WTC11 (cell line): Measurements from ENCODE around the gene CATSPERE. TPM values are rescaled to one million over a fixed set of nuclear protein-coding genes. Genes with fewer than 3 reads are reported as not detected.

ENCODE experiments used
- ATAC-seq: fragments of 200-7000 bp; cut with Tn5 transposase; 2 replicates; pipeline ENCODE4 v1.10.0; 2021; ENCODE audit warnings: mild to moderate bottlenecking, moderate library complexity
- CTCF ChIA-PET: fragments of 300-600 bp; sonication (Branson Sonifier 250); formaldehyde crosslinking; loops from one replicate; lab custom pipeline; 2021; ENCODE audit warnings: antibody characterized with exemption; lab: Charles Lee
- POLR2A ChIA-PET: fragments of 350-600 bp; sonication (Branson Sonifier 250); formaldehyde crosslinking; loops from one replicate; lab custom pipeline; 2021; ENCODE audit warnings: antibody characterized with exemption; lab: Charles Lee
- DNase-seq: peaks from one replicate; pipeline ENCODE4 v3.0.0; 2021; ENCODE audit warnings: low spot score
- H3K27ac Mint-ChIP-seq: 2 replicates; pipeline ENCODE4 v1.8.0; 2021; ENCODE audit warnings: mixed read lengths
- H3K27me3 Mint-ChIP-seq: 2 replicates; pipeline ENCODE4 v1.8.0; 2021; ENCODE audit warnings: low read depth, mild to moderate bottlenecking, moderate library complexity, mixed read lengths
- H3K36me3 Mint-ChIP-seq: 2 replicates; pipeline ENCODE4 v1.8.0; 2021; ENCODE audit warnings: mixed read lengths
- H3K4me1 Mint-ChIP-seq: 2 replicates; pipeline ENCODE4 v1.8.0; 2022; ENCODE audit warnings: mixed read lengths
- H3K4me3 Mint-ChIP-seq: 2 replicates; pipeline ENCODE4 v1.8.0; 2021; ENCODE audit warnings: mild to moderate bottlenecking, moderate library complexity, mixed read lengths
- H3K9me3 Mint-ChIP-seq: 2 replicates; pipeline ENCODE4 v1.8.0; 2021; ENCODE audit warnings: mixed read lengths
- CREB1 ChIP-seq: sonication (generic); formaldehyde crosslinking; IDR thresholded peaks from 2 replicates; pipeline ENCODE4 v1.8.0; 2023; ENCODE audit warnings: mild to moderate bottlenecking, missing genetic modification reagents
- E2F4 ChIP-seq: sonication (generic); formaldehyde crosslinking; IDR thresholded peaks from 2 replicates; pipeline ENCODE4 v1.8.1; 2022; ENCODE audit warnings: low read depth, mild to moderate bottlenecking, moderate library complexity, missing genetic modification reagents, borderline replicate concordance
- ELF4 ChIP-seq: sonication (generic); formaldehyde crosslinking; IDR thresholded peaks from 2 replicates; pipeline ENCODE4 v1.8.1; 2022; ENCODE audit warnings: low read depth, mild to moderate bottlenecking, moderate library complexity, missing genetic modification reagents
- EMX1 ChIP-seq: fragments of 250-450 bp; sonication (Bioruptor Pico); IDR thresholded peaks from 2 replicates; pipeline ENCODE4 v1.8.0; 2021; ENCODE audit warnings: mild to moderate bottlenecking
- ESRRA ChIP-seq: sonication (generic); formaldehyde crosslinking; IDR thresholded peaks from 2 replicates; pipeline ENCODE4 v1.8.1; 2022; ENCODE audit warnings: mild to moderate bottlenecking, missing genetic modification reagents, borderline replicate concordance
- FOXP4 ChIP-seq: sonication (generic); formaldehyde crosslinking; IDR thresholded peaks from 2 replicates; pipeline ENCODE4 v1.8.0; 2022; ENCODE audit warnings: mild to moderate bottlenecking, missing genetic modification reagents
- GRHL2 ChIP-seq: fragments of 250-450 bp; sonication (Bioruptor Pico); IDR thresholded peaks from 2 replicates; pipeline ENCODE4 v1.8.0; 2022; ENCODE audit warnings: mild to moderate bottlenecking, moderate library complexity; ENCODE audit not compliant: insufficient replicate concordance, severe bottlenecking
- MLX ChIP-seq: sonication (generic); formaldehyde crosslinking; IDR thresholded peaks from 2 replicates; pipeline ENCODE4 v1.8.1; 2023; ENCODE audit warnings: mild to moderate bottlenecking, missing genetic modification reagents, moderate library complexity
- NFYB ChIP-seq: sonication (generic); formaldehyde crosslinking; conservative IDR thresholded peaks from 2 replicates; pipeline ENCODE4 v1.8.0; 2022; ENCODE audit warnings: low read depth, missing genetic modification reagents
- SMAD3 ChIP-seq: sonication (generic); formaldehyde crosslinking; IDR thresholded peaks from 2 replicates; pipeline ENCODE4 v1.8.0; 2022; ENCODE audit warnings: missing genetic modification reagents, mild to moderate bottlenecking, borderline replicate concordance
- TP53 ChIP-seq: sonication (generic); formaldehyde crosslinking; IDR thresholded peaks from 2 replicates; pipeline ENCODE4 v1.8.1; 2023; ENCODE audit warnings: mild to moderate bottlenecking, missing genetic modification reagents
- ZNF232 ChIP-seq: sonication (generic); formaldehyde crosslinking; IDR thresholded peaks from 2 replicates; pipeline ENCODE4 v1.8.0; 2022; ENCODE audit warnings: mild to moderate bottlenecking, missing genetic modification reagents
- ZNF423 ChIP-seq: fragments of 250-450 bp; sonication (Bioruptor Pico); IDR thresholded peaks from 2 replicates; pipeline ENCODE4 v2.1.2; 2022; ENCODE audit warnings: mild to moderate bottlenecking, moderate library complexity
- ZNF425 ChIP-seq: fragments of 250-450 bp; sonication (Bioruptor Pico); conservative IDR thresholded peaks from 2 replicates; pipeline ENCODE4 v1.9.0; 2021; ENCODE audit warnings: mild to moderate bottlenecking
- total RNA-seq: library from RNA; stranded (reverse); gene quantifications from 3 replicates; pipeline ENCODE4 v1.2.3, GENCODE V29; 2021
- TF ChIP-seq, protein P1 (sequence below): sonication (generic); formaldehyde crosslinking; IDR thresholded peaks from 2 replicates; pipeline ENCODE4 v1.8.0; 2023; ENCODE audit warnings: mild to moderate bottlenecking, missing genetic modification reagents
- TF ChIP-seq, protein P2 (sequence below): fragments of 250-450 bp; sonication (Bioruptor Pico); IDR thresholded peaks from 2 replicates; pipeline ENCODE4 v1.9.0; 2021; ENCODE audit warnings: moderate library complexity, mild to moderate bottlenecking, inconsistent platforms, borderline replicate concordance
- TF ChIP-seq, protein P3 (sequence below): sonication (generic); formaldehyde crosslinking; IDR thresholded peaks from 2 replicates; pipeline ENCODE4 v1.8.0; 2022; ENCODE audit warnings: mild to moderate bottlenecking, missing genetic modification reagents
- TF ChIP-seq, protein P4 (sequence below): sonication (generic); formaldehyde crosslinking; IDR thresholded peaks from 2 replicates; pipeline ENCODE4 v1.8.1; 2022; ENCODE audit warnings: low read depth, missing genetic modification reagents, borderline replicate concordance

CATSPERE gene
- total RNA-seq, 1 experiment from 2014 or later = 0.66 TPM

- no peak for TF ChIP-seq ELF4
- TF ChIP-seq MLX (CRISPR knock-in tag) = no peak
Measured at GRCh38 chr1:244422174-244422573, 38.9 kb upstream of the CATSPERE start (continued).

- CTCF ChIA-PET = no interaction called here
- peaks cover 2% of the 10 kb centered on the region; the same call in 1 of the 2 replicates for H3K4me1 Mint-ChIP-seq
- H3K27ac Mint-ChIP-seq = peak overlapping the region; percentile 75; the same call in 1 of the 2 replicates
- POLR2A ChIA-PET = no interaction called here
- H3K4me3 Mint-ChIP-seq = no peak overlapping the region
- TF ChIP-seq CREB1 (CRISPR knock-in tag) (no peak), GRHL2 (CRISPR knock-in tag) (no peak), SMAD3 (CRISPR knock-in tag) (no peak), ESRRA (CRISPR knock-in tag) (no peak), EMX1 (CRISPR knock-in tag) (no peak), E2F4 (CRISPR knock-in tag) (no peak)
- TF ChIP-seq, protein P1, sequence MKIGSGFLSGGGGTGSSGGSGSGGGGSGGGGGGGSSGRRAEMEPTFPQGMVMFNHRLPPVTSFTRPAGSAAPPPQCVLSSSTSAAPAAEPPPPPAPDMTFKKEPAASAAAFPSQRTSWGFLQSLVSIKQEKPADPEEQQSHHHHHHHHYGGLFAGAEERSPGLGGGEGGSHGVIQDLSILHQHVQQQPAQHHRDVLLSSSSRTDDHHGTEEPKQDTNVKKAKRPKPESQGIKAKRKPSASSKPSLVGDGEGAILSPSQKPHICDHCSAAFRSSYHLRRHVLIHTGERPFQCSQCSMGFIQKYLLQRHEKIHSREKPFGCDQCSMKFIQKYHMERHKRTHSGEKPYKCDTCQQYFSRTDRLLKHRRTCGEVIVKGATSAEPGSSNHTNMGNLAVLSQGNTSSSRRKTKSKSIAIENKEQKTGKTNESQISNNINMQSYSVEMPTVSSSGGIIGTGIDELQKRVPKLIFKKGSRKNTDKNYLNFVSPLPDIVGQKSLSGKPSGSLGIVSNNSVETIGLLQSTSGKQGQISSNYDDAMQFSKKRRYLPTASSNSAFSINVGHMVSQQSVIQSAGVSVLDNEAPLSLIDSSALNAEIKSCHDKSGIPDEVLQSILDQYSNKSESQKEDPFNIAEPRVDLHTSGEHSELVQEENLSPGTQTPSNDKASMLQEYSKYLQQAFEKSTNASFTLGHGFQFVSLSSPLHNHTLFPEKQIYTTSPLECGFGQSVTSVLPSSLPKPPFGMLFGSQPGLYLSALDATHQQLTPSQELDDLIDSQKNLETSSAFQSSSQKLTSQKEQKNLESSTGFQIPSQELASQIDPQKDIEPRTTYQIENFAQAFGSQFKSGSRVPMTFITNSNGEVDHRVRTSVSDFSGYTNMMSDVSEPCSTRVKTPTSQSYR = no peak
- TF ChIP-seq, protein P2, sequence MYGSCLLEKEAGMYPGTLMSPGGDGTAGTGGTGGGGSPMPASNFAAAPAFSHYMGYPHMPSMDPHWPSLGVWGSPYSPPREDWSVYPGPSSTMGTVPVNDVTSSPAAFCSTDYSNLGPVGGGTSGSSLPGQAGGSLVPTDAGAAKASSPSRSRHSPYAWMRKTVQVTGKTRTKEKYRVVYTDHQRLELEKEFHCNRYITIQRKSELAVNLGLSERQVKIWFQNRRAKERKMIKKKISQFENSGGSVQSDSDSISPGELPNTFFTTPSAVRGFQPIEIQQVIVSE = no peak
- no peaks in the 10 kb centered on the region for H3K9me3 Mint-ChIP-seq
- H3K36me3 Mint-ChIP-seq = peaks cover 25% of the 10 kb centered on the region
- H3K27me3 Mint-ChIP-seq = no peaks in the 10 kb centered on the region
- no peak for ATAC-seq
- no peak for DNase-seq
Measured at GRCh38 chr1:244424649-244425334, 36.3 kb upstream of the CATSPERE start.

DNA sequence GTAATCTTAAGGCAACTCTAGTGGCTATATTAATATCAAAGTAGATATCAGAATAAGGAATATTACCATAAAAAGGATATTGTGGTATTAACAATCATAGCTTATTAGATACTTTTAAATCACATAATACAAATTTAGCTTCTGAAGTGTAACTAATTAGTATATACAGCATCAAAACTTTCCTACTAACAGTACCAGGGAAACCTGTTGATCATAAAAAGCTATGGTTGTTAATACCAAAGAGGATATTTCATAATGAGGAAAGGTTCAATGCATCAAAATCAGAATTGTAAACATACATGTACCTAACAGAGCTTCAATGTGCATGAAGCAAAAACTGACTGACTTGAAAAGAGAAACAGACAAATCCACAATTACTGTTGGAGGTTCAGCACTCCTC is 33.4 kb upstream of the CATSPERE start:
- ChIA-PET POLR2A (no interaction called here), CTCF (no interaction called here)
- peaks cover 2% of the 10 kb centered on the region; the same call in 1 of the 2 replicates for H3K4me1 Mint-ChIP-seq
- no peak for TF ChIP-seq ZNF232 (CRISPR knock-in tag)
- TF ChIP-seq, protein P3, sequence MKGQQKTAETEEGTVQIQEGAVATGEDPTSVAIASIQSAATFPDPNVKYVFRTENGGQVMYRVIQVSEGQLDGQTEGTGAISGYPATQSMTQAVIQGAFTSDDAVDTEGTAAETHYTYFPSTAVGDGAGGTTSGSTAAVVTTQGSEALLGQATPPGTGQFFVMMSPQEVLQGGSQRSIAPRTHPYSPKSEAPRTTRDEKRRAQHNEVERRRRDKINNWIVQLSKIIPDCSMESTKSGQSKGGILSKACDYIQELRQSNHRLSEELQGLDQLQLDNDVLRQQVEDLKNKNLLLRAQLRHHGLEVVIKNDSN (CRISPR knock-in tag) = no peak
- TF ChIP-seq EMX1 (CRISPR knock-in tag) = no peak
- TF ChIP-seq ZNF423 (CRISPR knock-in tag) = no peak
- TF ChIP-seq ZNF425 (CRISPR knock-in tag) = no peak
- TF ChIP-seq, protein P4, sequence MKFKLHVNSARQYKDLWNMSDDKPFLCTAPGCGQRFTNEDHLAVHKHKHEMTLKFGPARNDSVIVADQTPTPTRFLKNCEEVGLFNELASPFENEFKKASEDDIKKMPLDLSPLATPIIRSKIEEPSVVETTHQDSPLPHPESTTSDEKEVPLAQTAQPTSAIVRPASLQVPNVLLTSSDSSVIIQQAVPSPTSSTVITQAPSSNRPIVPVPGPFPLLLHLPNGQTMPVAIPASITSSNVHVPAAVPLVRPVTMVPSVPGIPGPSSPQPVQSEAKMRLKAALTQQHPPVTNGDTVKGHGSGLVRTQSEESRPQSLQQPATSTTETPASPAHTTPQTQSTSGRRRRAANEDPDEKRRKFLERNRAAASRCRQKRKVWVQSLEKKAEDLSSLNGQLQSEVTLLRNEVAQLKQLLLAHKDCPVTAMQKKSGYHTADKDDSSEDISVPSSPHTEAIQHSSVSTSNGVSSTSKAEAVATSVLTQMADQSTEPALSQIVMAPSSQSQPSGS (CRISPR knock-in tag) = no peak
- no peak for TF ChIP-seq NFYB (CRISPR knock-in tag)
- TF ChIP-seq ESRRA (CRISPR knock-in tag) = no peak
- no peak for TF ChIP-seq FOXP4 (CRISPR knock-in tag)
- no peak for TF ChIP-seq TP53 (CRISPR knock-in tag)

More for the DNA sequence above, 33.4 kb upstream of the CATSPERE start:
- H3K27me3 Mint-ChIP-seq = no peaks in the 10 kb centered on the region
- DNase-seq = no peak
- H3K4me3 Mint-ChIP-seq = no peak overlapping the region
- no peak overlapping the region; the same call in 1 of the 2 replicates for H3K27ac Mint-ChIP-seq
- H3K36me3 Mint-ChIP-seq = peaks cover 29% of the 10 kb centered on the region
- H3K9me3 Mint-ChIP-seq = no peaks in the 10 kb centered on the region
- ATAC-seq = no peak
